Caco-2 (cell line): ENCODE measurements around the gene RARRES1. TPM values are rescaled to one million over a fixed set of nuclear protein-coding genes. Genes with fewer than 3 reads are reported as not detected.

ENCODE experiments used
- BruUV-seq: library from RNA; stranded (reverse); fragments of 400-500 nt; replicated peaks from 2 replicates; lab custom pipeline; 2021; lab: Mats Ljungman, UMichigan
- CTCF ChIA-PET: fragments of 300-600 bp; sonication (Branson Sonifier 250); formaldehyde crosslinking; loops from one replicate; lab custom pipeline; 2022; ENCODE audit warnings: antibody characterized with exemption; lab: Charles Lee
- POLR2A ChIA-PET: fragments of 300-600 bp; sonication (Branson Sonifier 250); formaldehyde crosslinking; loops from one replicate; lab custom pipeline; 2022; ENCODE audit warnings: antibody characterized with exemption; lab: Charles Lee
- DNase-seq, 2 experiments: peaks; one replicate each; pipeline versions ENCODE4 v3.0.0 to v3.0.0-alpha.2; 2020 to 2022
- H3K27me3 ChIP-seq: replicated peaks from 2 replicates; pipeline ENCODE4 v1.6.0; 2011; ENCODE audit warnings: low read length; ENCODE audit not compliant: control insufficient read depth, insufficient read depth
- H3K36me3 ChIP-seq: 2 replicates; pipeline ENCODE4 v1.5.1; 2011; ENCODE audit warnings: low read length; ENCODE audit not compliant: control insufficient read depth, insufficient read depth
- H3K4me1 ChIP-seq: fragments of 250-450 bp; sonication (Bioruptor Pico); 2 replicates; pipeline ENCODE4 v1.5.1; 2020; ENCODE audit warnings: mild to moderate bottlenecking
- H3K4me3 ChIP-seq: 2 replicates; pipeline ENCODE4 v1.5.1; 2011; ENCODE audit warnings: low read depth, mild to moderate bottlenecking, control low read depth, low read length
- H3K9me3 ChIP-seq: fragments of 250-450 bp; sonication (Bioruptor Pico); 2 replicates; pipeline ENCODE4 v1.5.1; 2020; ENCODE audit warnings: mild to moderate bottlenecking, moderate library complexity
- H3K27ac Mint-ChIP-seq: one replicate; pipeline ENCODE4 v1.8.0; 2022; ENCODE audit warnings: mixed read lengths; ENCODE audit not compliant: unreplicated experiment
- H3K27me3 Mint-ChIP-seq: one replicate; pipeline ENCODE4 v1.8.0; 2022; ENCODE audit warnings: mixed read lengths; ENCODE audit not compliant: insufficient read depth, unreplicated experiment
- H3K36me3 Mint-ChIP-seq: one replicate; pipeline ENCODE4 v1.8.0; 2022; ENCODE audit warnings: mild to moderate bottlenecking, mixed read lengths; ENCODE audit not compliant: insufficient read depth, unreplicated experiment
- H3K4me1 Mint-ChIP-seq: one replicate; pipeline ENCODE4 v1.8.0; 2022; ENCODE audit warnings: low read depth, mixed read lengths; ENCODE audit not compliant: unreplicated experiment
- H3K4me3 Mint-ChIP-seq: one replicate; pipeline ENCODE4 v1.8.0; 2022; ENCODE audit warnings: mild to moderate bottlenecking, moderate library complexity, mixed read lengths; ENCODE audit not compliant: unreplicated experiment
- H3K9me3 Mint-ChIP-seq: one replicate; pipeline ENCODE4 v1.8.0; 2022; ENCODE audit warnings: mixed read lengths; ENCODE audit not compliant: unreplicated experiment
- intact Hi-C: fragments of 100-400 bp; cut with micrococcal nuclease; formaldehyde crosslinking; loops from one replicate; pipeline ENCODE4 v1.10.0; 2022; ENCODE audit not compliant: unreplicated experiment
- total RNA-seq: library from RNA; stranded (reverse); gene quantifications from 2 replicates; pipeline ENCODE4 v1.2.3, GENCODE V29; 2022
- TF ChIP-seq, protein P1 (sequence below), 2 experiments: fragments of 200-600 bp in 1 of 2; IDR thresholded peaks; 1 replicate in 1 of 2; 2 replicates in 1 of 2; pipeline versions ENCODE4 v1.5.1 to v1.8.0; 2011 to 2022; ENCODE audit warnings: antibody characterized with exemption in 1 of 2, control low read depth in 1 of 2, inconsistent platforms in 1 of 2, low read depth in 1 of 2, low read length in 1 of 2, mild to moderate bottlenecking in 1 of 2, moderate library complexity in 1 of 2; ENCODE audit not compliant: insufficient read depth in 1 of 2, severe bottlenecking in 1 of 2, unreplicated experiment in 1 of 2

RARRES1 gene
- total RNA-seq, 1 experiment from 2014 or later, result 9.0 TPM

DNA sequence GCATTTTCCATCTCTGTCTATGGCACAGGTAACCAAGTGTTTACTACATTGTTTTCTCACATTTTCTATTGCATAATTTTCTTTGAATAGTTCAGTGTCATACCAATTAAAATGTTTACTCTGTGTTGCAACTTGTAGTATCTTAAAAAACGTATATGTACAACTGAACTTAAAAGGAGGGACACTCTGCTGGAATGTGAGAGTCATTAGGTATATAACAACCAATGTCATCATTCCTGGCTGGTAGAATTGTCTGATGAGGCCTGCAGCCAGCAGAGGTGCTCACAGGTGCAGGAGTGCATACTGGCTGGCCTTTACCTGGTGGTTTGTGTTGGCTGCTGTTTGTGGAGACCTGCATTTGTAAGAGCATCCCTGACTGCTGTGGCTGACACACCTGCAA lies 19.1 kb upstream of the RARRES1 start:
- H3K27ac Mint-ChIP-seq, result no peak overlapping the region
- POLR2A ChIA-PET, result no interaction called here
- Histone ChIP-seq H3K36me3 (no peaks in the 10 kb centered on the region), H3K4me1 (0 out of 2 replicates have a peak, but pooled peaks cover 4% of the 10 kb centered on the region), H3K27me3 (no peaks in the 10 kb centered on the region), H3K4me3 (no peak overlapping the region), H3K9me3 (no peaks in the 10 kb centered on the region)
- TF ChIP-seq, protein P1, sequence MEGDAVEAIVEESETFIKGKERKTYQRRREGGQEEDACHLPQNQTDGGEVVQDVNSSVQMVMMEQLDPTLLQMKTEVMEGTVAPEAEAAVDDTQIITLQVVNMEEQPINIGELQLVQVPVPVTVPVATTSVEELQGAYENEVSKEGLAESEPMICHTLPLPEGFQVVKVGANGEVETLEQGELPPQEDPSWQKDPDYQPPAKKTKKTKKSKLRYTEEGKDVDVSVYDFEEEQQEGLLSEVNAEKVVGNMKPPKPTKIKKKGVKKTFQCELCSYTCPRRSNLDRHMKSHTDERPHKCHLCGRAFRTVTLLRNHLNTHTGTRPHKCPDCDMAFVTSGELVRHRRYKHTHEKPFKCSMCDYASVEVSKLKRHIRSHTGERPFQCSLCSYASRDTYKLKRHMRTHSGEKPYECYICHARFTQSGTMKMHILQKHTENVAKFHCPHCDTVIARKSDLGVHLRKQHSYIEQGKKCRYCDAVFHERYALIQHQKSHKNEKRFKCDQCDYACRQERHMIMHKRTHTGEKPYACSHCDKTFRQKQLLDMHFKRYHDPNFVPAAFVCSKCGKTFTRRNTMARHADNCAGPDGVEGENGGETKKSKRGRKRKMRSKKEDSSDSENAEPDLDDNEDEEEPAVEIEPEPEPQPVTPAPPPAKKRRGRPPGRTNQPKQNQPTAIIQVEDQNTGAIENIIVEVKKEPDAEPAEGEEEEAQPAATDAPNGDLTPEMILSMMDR (IDR thresholded peaks at IDR 0.05; ENCODE audit: insufficient read depth in 1 of 2, low read depth in 1 of 2, low read length in 1 of 2, severe bottlenecking in 1 of 2, unreplicated experiment in 1 of 2), result no peak
- H3K36me3 Mint-ChIP-seq, result no peaks in the 10 kb centered on the region
- BruUV-seq, result no TSS peak
- H3K4me1 Mint-ChIP-seq, result no peaks in the 10 kb centered on the region
- peak in 1 of 2 experiments; percentile 37 for DNase-seq
- H3K9me3 Mint-ChIP-seq, result no peaks in the 10 kb centered on the region
- H3K27me3 Mint-ChIP-seq, result no peaks in the 10 kb centered on the region
- no peak overlapping the region for H3K4me3 Mint-ChIP-seq
- CTCF ChIA-PET, result no interaction called here
- intact Hi-C loops, result loop anchor here (1.0 kb wide), 1 partner anchor 18 kb away; no protein-coding TSS in a partner anchor

DNA sequence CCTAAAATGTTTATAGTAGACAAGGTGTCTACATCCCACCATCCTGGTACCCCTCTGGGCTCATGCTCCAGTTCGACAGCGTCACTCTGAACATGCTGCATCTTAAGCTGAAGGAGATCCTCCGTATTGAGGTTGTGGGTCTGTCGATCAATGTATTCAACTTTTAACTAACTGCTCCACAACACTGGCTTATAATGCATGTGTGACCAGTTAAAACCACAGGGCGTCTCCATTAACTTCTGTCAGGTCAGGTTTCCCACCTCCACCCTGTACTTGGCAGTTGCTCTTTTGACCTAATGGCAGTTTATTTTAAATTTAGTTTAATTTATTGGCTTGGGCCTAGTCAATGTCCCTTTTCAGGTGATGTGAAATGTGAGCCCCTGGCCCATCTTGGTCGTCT lies 17.8 kb upstream of the RARRES1 start:
- DNase-seq, result no peak
- no TSS peak for BruUV-seq
- ChIA-PET POLR2A (no interaction called here), CTCF (no interaction called here)
- Histone ChIP-seq H3K4me3 (no peak overlapping the region), H3K9me3 (no peaks in the 10 kb centered on the region), H3K27me3 (no peaks in the 10 kb centered on the region), H3K36me3 (no peaks in the 10 kb centered on the region), H3K4me1 (0 out of 2 replicates have a peak, but pooled peaks cover 4% of the 10 kb centered on the region)
- Mint-ChIP-seq H3K27ac (no peak overlapping the region), H3K4me1 (no peaks in the 10 kb centered on the region), H3K36me3 (no peaks in the 10 kb centered on the region), H3K4me3 (no peak overlapping the region), H3K27me3 (no peaks in the 10 kb centered on the region), H3K9me3 (no peaks in the 10 kb centered on the region)
- intact Hi-C loops, result no loop called here
- TF ChIP-seq, protein P1 (IDR thresholded peaks at IDR 0.05; ENCODE audit: insufficient read depth in 1 of 2, low read depth in 1 of 2, low read length in 1 of 2, severe bottlenecking in 1 of 2, unreplicated experiment in 1 of 2), result no peak

DNA sequence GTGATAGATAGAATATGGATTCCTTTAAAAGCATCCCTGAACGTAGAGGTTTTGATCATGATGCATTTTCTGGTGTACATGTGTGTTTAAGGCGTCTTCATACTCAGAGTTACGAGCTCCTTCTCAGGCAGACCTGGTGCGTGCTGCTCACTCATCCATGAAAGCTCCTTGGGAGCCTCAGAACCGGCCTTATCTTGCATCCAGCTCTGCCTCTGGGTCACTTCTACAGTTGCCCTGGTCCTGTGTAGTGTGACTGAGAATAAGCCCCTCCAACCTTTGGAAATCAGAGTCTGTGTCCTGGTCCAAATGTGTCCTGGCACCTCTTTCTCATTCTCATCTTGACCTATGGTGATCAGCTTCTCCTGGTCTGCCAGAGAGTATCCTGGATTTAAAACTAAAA lies 17.3 kb upstream of the RARRES1 start:
- Histone ChIP-seq H3K9me3 (no peaks in the 10 kb centered on the region), H3K4me3 (no peak overlapping the region), H3K36me3 (no peaks in the 10 kb centered on the region), H3K4me1 (0 out of 2 replicates have a peak, but pooled peaks cover 4% of the 10 kb centered on the region), H3K27me3 (no peaks in the 10 kb centered on the region)
- no peak overlapping the region for H3K27ac Mint-ChIP-seq
- intact Hi-C loops, result no loop called here
- H3K27me3 Mint-ChIP-seq, result no peaks in the 10 kb centered on the region
- no peaks in the 10 kb centered on the region for H3K9me3 Mint-ChIP-seq
- H3K4me3 Mint-ChIP-seq, result no peak overlapping the region
- TF ChIP-seq, protein P1 (IDR thresholded peaks at IDR 0.05; ENCODE audit: insufficient read depth in 1 of 2, low read depth in 1 of 2, low read length in 1 of 2, severe bottlenecking in 1 of 2, unreplicated experiment in 1 of 2), result no peak
- ChIA-PET POLR2A (no interaction called here), CTCF (no interaction called here)
- no peaks in the 10 kb centered on the region for H3K36me3 Mint-ChIP-seq
- DNase-seq, result no peak
- BruUV-seq, result no TSS peak
- H3K4me1 Mint-ChIP-seq, result no peaks in the 10 kb centered on the region
